ENCODE measurements around the gene SACM1L.

DNA sequence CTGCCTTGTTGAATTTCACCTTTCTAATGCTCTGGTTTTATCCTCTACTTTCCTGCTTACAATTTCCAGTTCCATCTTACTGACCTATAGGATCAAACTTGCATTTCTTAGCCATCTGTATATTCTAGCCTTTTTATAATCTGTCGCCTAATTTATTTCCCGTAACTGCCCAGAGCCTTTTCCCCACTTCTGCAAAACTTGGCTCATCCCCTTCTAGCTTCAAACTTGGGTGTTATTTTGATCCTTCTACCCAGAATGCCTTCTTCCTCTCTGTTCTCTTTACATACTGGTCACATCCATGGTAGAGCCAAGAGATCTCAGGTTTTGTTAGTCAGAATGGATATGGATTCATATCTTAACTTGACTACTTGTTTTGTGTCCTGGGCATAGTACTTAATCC is 2.6 kb downstream of the SACM1L start:
- TF ChIP-seq SUZ12 (IDR thresholded peaks at IDR 0.05) (no peak), FOXA1 (IDR thresholded peaks at IDR 0.05) (no peak), BHLHE40 (IDR thresholded peaks at IDR 0.05; ENCODE audit: borderline replicate concordance) (no peak), FOXK2 (IDR thresholded peaks at IDR 0.05) (no peak), TARDBP (IDR thresholded peaks at IDR 0.05) (no peak)
